ENCODE data around the gene MARCHF10. TPM values are rescaled to one million over a fixed set of nuclear protein-coding genes. Genes with fewer than 3 reads are reported as not detected.

Gene MARCHF10
- total and polyA plus RNA-seq, 9 of the 15 experiments (the other 6 are each of a cell fraction or from before 2014, with no cell fraction given), result not detected

DNA sequence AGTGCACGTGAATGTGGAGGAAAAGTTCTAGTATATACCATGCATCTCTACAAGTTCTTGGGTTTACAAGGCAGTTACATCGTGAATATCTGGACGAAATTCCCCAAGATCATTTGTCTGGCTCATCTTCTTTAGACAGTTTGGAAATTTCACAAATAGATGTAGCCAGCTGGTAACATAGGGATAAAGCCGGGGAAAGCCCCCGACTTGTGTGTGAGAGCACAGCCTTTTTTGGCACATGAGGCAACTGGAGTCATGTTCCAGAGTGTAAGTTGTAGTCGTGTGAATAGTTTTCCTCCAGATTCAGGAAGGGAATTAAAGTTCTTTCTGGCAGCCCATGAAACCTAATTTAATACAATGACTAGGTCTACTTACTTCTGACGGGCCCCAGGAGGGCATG lies 62.3 kb downstream of the MARCHF10 start:
- Histone ChIP-seq H4K20me1 (replicated peaks; ENCODE audit: control insufficient read depth, insufficient read depth, low read length) (0 out of 2 replicates have a peak, but pooled peaks cover 3% of the 10 kb centered on the region), H3K9ac (ENCODE audit: insufficient read depth in 1 of 2, low read depth in 2 of 2, low read length in 2 of 2) (no peak overlapping the region), H3K4me1 (replicated peaks in 1 of 2; ENCODE audit: control insufficient read depth in 2 of 2, insufficient read depth in 2 of 2, low read length in 2 of 2) (no peaks in the 10 kb centered on the region; a peak in 1 of 5 replicates), H3K4me3 (no peak overlapping the region), H3K9me3 (replicated peaks; ENCODE audit: control insufficient read depth, insufficient read depth, low read depth, low read length) (no peaks in the 10 kb centered on the region), H3K27ac (ENCODE audit: extremely low read depth, low read depth, low read length) (no peak overlapping the region), H3K27me3 (ENCODE audit: control insufficient read depth in 2 of 2, insufficient read depth in 2 of 2, low read length in 2 of 2) (peaks cover 44 to 50% of the 10 kb centered on the region in 2 experiments), H3K4me2 (ENCODE audit: insufficient read depth, low read length) (no peak overlapping the region), H2AFZ (ENCODE audit: low read depth, low read length) (no peak overlapping the region), H3K79me2 (ENCODE audit: control insufficient read depth, insufficient read depth, low read length) (no peaks in the 10 kb centered on the region), H3K36me3 (ENCODE audit: control insufficient read depth, insufficient read depth, low read length) (no peaks in the 10 kb centered on the region), H3K9me1 (ENCODE audit: control insufficient read depth, insufficient read depth, low read length) (no peaks in the 10 kb centered on the region)
- intact Hi-C loops (cut with micrococcal nuclease), result no loop called here
- no peak for TF ChIP-seq NEUROD1 (IDR thresholded peaks at IDR 0.05; ENCODE audit: borderline replicate concordance, low read depth, low read length, partially characterized antibody)
- no peak for TF ChIP-seq YBX1 (IDR thresholded peaks at IDR 0.05)
- TF ChIP-seq, protein P1, sequence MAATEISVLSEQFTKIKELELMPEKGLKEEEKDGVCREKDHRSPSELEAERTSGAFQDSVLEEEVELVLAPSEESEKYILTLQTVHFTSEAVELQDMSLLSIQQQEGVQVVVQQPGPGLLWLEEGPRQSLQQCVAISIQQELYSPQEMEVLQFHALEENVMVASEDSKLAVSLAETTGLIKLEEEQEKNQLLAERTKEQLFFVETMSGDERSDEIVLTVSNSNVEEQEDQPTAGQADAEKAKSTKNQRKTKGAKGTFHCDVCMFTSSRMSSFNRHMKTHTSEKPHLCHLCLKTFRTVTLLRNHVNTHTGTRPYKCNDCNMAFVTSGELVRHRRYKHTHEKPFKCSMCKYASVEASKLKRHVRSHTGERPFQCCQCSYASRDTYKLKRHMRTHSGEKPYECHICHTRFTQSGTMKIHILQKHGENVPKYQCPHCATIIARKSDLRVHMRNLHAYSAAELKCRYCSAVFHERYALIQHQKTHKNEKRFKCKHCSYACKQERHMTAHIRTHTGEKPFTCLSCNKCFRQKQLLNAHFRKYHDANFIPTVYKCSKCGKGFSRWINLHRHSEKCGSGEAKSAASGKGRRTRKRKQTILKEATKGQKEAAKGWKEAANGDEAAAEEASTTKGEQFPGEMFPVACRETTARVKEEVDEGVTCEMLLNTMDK (IDR thresholded peaks at IDR 0.05; ENCODE audit: borderline replicate concordance, insufficient read depth, low read depth, low read length, poor library complexity, severe bottlenecking), result no peak
- TF ChIP-seq NONO (IDR thresholded peaks at IDR 0.05; ENCODE audit: low read depth in 2 of 2, low read length in 1 of 2), result no peak
- no peak for TF ChIP-seq TBL1XR1 (IDR thresholded peaks at IDR 0.05; ENCODE audit: low read length in 2 of 2)
- TF ChIP-seq FOXM1 (IDR thresholded peaks at IDR 0.05; ENCODE audit: low read depth), result no peak
- no peak for TF ChIP-seq FOXM1 (CRISPR knock-in tag; IDR thresholded peaks at IDR 0.05; ENCODE audit: low read depth)
- no peak for TF ChIP-seq ZFP1 (CRISPR knock-in tag; IDR thresholded peaks at IDR 0.05)
- no peak for TF ChIP-seq SNRNP70 (optimal IDR thresholded peaks at IDR 0.05; ENCODE audit: low read depth, low read length)
- TF ChIP-seq, protein P2, sequence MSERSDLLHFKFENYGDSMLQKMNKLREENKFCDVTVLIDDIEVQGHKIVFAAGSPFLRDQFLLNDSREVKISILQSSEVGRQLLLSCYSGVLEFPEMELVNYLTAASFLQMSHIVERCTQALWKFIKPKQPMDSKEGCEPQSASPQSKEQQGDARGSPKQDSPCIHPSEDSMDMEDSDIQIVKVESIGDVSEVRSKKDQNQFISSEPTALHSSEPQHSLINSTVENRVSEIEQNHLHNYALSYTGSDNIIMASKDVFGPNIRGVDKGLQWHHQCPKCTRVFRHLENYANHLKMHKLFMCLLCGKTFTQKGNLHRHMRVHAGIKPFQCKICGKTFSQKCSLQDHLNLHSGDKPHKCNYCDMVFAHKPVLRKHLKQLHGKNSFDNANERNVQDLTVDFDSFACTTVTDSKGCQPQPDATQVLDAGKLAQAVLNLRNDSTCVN (CRISPR knock-in tag; IDR thresholded peaks at IDR 0.05), result no peak
- no peak for TF ChIP-seq SRSF1 (IDR thresholded peaks at IDR 0.05; ENCODE audit: low read depth, low read length)
- TF ChIP-seq, protein P3, sequence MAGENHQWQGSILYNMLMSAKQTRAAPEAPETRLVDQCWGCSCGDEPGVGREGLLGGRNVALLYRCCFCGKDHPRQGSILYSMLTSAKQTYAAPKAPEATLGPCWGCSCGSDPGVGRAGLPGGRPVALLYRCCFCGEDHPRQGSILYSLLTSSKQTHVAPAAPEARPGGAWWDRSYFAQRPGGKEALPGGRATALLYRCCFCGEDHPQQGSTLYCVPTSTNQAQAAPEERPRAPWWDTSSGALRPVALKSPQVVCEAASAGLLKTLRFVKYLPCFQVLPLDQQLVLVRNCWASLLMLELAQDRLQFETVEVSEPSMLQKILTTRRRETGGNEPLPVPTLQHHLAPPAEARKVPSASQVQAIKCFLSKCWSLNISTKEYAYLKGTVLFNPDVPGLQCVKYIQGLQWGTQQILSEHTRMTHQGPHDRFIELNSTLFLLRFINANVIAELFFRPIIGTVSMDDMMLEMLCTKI (IDR thresholded peaks at IDR 0.05; ENCODE audit: partially characterized antibody), result no peak
- TF ChIP-seq XRCC4 (IDR thresholded peaks at IDR 0.05; ENCODE audit: extremely low read depth, insufficient read depth, insufficient read length), result no peak
- TF ChIP-seq JUND (IDR thresholded peaks at IDR 0.05; ENCODE audit: borderline replicate concordance, low read depth, low read length), result no peak
- TF ChIP-seq JUND (tag; IDR thresholded peaks at IDR 0.05; ENCODE audit: borderline replicate concordance, low read depth, low read length), result no peak
- no peak for TF ChIP-seq RUNX1 (IDR thresholded peaks at IDR 0.05; ENCODE audit: low read depth)
- TF ChIP-seq ZNF77 (CRISPR knock-in tag; IDR thresholded peaks at IDR 0.05), result no peak
- TF ChIP-seq ZNF696 (CRISPR knock-in tag; conservative IDR thresholded peaks at IDR 0.05), result no peak
- CTCF ChIA-PET (ENCODE audit: low intra/inter-chr PET ratio), result no interaction called here
- POLR2A ChIA-PET, result no interaction called here
- 1% methylated on average over 7 of the region's 7 CpGs for WGBS (ENCODE audit: insufficient coverage, low coverage, missing lambda C conversion rate)
- no TSS peak for BruUV-seq (replicated peaks)
- ATAC-seq (no peak), FAIRE-seq (no peak), DNase-seq (ENCODE audit: extremely low read depth in 1 of 4, low spot score in 3 of 4) (no peak)
- in situ Hi-C loops (cut with MboI), result no loop called here

Data from K562 (cell line).